HG02610 (cell line): ENCODE results near the gene LUZP1.

Experiments used
- ATAC-seq: cut with Tn5 transposase; IDR thresholded peaks from one replicate; pipeline ENCODE4 v1.9.1; 2021; ENCODE audit warnings: mild to moderate bottlenecking, moderate library complexity; ENCODE audit not compliant: unreplicated experiment

Gene LUZP1

DNA sequence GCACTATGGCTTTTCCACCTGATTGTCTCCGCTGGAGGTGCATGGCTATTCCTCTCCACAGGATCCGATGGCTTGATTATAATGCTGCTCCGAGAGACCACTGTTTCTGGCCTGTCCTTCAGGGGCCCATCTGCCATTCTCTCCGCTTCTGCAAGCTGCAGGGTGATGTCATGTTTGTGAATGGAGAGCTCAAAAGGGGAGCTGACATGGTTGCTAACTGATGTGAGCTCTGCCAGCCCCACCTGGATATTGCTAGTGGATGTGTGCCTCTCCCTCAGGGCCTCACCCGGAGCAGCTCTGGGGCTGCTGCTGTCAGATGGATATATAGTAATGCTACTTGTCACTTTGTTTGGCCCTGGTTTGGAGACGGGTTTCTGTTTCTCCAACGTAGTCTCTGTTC is 77.1 kb downstream of the LUZP1 start:
- no peak for ATAC-seq

DNA sequence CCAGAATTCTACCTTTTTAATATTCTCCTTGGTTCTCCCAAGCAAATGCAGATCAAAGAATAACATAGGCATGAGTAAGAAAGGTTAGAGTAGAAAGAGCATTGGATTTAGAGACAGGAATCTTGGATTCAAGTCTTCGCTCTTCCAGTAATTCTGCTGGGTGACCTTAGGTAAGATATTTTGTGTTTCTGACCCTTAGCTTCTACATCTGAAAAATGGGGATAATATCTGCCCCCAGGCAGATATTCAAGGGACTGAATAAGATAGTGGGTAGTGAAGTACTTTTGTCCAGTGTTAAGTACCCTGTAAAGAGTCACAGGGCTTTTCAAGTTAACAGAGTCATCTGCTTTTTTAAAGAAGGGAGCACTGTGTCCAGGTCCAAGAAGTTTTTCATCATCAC is 78.6 kb downstream of the LUZP1 start:
- ATAC-seq: no peak

DNA sequence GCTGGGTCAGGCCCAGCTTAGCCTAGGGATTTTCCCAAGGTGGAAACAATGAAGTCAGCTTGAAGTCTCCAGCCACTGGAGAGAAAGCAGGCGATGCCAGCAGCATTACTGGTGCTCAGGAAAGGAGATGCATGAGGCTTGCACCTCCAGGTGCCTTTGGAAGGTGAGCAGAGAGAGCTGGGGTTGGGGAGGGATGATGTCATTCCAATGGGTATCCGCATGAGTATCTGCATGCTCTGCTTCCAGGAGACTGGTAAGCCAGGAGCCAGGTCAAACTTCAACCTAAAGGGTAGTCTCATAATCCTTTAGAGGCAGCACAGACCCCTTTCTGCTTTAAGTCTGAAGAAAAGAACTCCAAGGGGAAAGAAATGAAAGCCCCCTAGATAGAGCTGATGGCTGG is 80.6 kb downstream of the LUZP1 start:
- no peak for ATAC-seq

DNA sequence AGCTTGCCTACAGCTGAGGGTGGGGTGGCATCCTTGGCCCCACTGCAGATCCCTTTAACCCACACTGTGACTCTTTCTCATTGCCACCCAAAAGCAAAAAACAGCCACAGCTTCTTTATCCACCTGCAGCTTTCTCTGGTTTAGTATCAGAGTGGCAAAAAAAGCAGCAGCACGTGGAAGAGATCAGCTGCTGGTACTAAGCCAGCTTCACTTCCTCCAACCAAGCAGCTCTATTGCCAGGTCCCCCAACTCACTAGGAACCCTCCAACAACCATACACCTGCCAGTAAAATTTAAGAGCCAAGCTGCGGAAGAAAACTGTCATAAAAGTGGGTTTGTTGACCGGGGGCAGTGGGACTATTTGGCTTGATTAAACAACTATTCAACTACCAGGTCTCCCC is 83.0 kb downstream of the LUZP1 start:
- no peak for ATAC-seq

DNA sequence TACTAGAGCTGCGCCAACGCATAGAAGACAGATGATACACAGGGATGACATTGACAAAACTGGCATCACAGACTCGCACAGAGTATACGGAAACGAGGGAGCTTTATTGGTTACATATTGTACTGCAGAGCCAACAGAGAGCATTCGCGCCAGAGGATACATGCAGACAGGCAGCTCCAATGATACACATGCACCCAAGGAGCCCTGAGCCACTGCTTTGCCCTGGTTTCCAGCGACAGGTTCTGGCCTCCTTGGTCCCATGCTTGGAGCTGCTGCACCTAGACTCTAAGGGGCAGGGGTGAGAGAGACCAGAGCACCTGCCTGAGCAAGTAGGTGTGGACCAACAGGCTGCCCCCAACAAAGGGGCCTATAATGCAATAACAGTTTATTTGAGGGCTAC is 83.8 kb downstream of the LUZP1 start:
- ATAC-seq: no peak

DNA sequence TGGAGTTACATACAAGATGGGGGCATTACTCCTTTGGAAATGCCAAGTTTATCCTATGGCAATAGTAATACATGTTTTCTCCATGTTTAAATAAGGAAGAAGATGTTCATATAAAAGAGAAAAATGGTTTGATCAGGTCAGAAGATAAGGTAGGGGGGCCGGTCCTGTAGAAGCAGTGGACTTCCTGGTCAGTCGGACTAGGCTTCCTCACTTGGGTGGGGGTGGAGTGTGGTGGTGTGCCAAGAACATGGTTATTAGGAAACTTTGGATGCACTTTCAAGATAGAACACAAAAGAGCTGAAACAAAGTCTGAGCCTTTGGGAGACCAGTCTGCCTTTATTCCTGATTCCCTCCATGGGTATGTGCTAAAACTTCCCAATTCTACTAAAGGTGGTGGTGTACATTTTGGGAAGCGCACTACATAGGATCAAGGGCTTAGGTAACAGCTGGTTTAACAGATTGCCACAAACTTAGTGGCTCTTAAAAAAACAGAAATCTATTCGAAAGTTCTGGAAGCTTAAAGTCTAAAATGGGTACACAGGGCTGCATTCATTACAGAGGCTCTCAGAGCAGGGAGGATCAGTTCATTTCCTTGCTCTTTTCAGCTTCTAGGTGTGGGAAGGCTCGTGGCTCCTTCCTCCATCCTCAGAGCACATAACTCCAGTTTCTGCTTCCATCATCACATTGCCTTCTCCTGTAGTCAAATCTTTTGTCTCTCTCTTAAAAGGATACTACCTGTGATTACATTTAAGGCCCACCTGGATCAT is 84.8 kb downstream of the LUZP1 start:
- ATAC-seq: no peak

DNA sequence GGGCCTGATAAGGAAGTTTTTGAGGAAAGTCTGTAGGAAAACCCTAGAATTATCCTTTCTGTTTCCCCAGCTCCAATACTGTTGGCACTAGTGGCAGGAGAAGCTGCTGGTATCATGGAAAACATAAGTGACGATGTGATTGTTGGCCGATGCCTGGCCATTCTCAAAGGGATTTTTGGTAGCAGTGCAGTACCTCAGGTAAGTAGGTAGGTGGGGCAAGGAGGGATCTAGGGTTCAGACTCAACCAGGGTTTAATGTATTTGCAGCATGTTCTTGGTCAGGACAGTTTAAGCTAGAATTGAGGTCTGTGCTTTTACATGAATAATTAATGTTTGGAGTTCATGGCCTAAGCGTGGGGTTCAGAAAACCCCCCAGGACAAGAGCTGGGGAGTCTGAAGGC is 87.3 kb downstream of the LUZP1 start:
- ATAC-seq: no peak

DNA sequence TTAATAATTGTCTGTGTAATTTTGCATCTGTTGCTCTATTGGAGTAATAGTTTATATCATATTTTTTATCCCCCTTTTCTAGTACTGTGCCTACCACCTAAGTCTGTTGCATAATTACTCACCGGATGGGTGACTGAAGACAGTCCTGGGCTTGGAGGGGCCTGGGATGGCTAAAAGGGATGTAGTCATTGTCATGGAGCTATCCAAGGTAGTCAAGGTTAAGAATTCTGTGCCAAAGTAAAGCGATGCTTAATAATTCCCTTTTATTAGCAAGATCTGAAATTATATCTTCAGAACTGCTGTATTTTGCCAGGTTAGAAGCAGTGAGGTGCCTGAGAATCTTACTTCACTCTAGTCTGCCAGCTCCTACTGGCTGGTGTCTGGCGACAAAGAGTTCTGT is 87.8 kb downstream of the LUZP1 start:
- ATAC-seq: no peak

DNA sequence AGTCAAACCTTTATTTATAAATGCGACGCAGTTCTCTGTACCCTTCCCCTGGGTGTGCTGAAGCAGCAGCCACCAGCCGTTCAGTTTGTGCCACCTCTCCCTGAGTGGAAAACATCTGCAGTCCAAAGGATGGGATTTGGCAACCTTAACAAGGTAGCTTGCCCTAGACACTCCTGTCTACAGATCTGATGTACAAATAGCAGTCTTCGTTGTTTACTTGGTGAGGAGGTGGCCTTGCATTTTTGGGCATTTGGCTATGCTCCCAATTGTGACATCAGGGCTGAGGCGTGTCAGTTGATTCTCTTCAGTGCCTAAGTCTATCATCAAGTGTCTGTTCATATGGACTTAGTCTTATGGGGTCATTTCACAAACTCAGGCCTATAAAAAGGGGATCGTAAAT is 89.6 kb downstream of the LUZP1 start:
- no peak for ATAC-seq

DNA sequence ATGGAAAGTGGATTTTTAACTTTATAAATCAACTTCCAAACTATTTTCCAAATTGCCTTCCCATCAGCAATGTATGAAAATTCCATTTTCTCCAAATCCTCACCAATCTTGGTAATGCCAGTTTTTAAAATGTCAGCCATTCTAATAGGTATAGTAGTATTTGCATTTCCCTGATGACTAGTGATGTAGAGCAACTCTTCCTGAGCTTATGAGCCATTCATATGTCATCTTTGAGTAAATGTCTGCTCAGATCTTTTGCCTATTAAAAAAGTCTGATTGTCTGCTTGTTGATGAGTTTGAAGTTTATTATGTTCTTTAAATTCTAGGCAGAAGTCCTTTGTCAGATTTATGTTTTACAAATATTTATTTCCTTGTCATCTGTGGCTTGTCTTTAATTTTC is 94.6 kb downstream of the LUZP1 start:
- ATAC-seq: no peak

DNA sequence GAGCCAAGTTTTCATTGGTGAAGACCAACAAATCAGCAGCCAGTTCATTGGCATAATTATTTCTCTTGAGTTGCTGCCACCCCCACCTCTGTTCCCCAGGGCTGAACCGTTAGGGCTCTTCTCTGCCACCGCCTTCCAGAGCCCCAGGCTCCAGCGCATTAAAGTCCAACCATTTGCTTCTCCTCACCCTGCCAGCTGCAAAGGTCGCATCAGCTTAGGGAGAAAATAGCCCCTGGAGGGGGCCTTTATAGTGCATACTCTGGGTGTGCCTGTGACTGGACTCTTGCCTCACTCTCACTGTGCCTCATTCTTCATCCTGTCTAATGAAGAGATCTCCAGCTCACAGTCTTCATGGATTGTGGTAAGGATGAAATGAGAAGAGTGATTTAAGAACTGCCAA is 99.0 kb downstream of the LUZP1 start:
- ATAC-seq: no peak

DNA sequence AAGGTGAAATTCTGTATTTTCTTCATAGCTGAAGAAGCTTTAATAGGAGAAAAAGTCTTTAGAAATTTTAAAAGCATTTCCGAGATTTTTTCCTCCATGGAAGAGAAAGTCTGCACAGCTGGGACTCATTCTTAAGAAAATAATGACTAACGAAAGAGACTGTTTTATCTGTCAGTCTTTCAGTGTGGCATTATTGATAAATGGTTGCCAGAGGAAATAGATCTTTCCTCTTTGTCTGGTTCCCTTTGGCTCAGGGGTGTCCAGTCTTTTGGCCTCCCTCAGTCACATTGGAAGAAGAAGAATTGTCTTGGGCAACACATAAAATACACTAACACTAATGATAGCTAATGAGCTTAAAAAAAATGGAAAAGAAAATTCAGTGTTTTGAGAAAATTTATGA is 99.5 kb downstream of the LUZP1 start:
- no peak for ATAC-seq

DNA sequence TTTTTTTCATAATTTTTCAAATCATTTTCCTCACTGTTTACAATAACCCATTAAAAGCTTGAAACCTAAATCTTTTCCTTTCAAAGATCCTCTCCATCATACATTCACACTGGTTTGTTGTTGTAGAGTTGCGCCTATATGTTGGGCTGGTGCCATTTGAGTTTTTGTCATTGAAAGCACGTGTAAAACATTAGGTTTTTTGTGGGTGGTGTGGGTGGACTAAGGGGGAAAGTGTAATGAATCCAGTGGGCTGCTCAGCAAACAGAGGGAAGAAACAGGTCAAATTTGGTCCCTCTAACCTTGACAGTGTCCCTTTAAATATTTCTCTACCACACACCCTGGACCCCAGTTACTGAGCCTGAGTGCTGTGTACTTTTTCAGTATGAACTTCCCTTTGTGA is 102.6 kb downstream of the LUZP1 start:
- ATAC-seq: no peak

DNA sequence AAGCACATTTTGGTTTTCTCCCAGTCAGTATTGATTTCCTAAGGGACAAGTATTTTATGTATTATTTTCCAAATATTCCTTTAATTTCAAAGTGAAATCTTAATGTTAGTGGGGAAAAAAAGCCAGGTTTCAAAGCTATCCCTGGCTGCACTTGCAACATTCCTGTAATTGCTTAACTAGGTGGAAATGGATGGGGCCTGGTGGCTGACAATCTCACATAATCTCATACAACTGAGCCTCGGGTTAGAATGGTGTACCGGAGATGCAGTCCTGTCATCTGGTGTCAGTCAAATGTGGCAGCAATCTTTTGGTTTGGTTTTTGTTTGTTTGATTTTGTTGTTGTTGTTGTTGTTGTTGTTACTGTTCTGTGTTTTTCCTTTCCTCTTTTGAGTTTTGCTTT is 103.3 kb downstream of the LUZP1 start:
- no peak for ATAC-seq

DNA sequence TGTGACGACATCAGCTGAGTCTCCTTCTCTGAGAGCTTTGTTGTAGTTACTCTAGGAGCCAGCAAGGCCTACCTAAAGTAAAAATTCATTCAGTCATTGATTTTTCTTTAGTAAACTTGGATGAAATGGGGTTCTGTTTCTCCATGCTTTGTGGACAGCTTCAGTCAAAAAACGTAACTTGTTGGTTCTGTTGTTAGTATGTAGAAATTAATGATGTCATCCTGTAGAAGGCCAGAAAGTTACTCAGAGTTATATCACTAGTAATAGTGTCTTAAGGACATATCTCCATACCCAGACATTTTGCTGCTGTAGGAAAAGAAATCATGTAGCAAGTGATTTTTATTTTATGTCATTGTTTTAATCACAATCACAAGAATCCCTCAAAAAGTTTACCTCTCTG is 106.4 kb downstream of the LUZP1 start:
- ATAC-seq: no peak

DNA sequence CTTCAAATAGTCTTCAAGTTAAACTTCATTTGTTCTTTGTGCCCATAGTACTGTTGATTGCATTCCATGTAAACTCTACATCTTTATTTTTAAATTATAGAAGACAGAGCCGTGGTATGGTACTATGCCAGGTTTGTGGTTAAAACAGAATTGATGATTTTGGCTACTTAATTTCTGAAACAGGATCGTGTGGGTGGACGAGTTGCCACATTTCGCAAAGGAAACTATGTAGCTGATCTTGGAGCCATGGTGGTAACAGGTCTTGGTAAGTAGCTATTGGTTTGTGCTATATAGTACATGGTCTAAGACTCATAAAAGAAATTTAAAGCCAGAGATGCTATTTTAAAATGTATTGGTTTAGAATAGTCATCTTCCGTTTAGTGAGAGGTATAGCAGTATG is 111.4 kb downstream of the LUZP1 start:
- ATAC-seq: no peak

DNA sequence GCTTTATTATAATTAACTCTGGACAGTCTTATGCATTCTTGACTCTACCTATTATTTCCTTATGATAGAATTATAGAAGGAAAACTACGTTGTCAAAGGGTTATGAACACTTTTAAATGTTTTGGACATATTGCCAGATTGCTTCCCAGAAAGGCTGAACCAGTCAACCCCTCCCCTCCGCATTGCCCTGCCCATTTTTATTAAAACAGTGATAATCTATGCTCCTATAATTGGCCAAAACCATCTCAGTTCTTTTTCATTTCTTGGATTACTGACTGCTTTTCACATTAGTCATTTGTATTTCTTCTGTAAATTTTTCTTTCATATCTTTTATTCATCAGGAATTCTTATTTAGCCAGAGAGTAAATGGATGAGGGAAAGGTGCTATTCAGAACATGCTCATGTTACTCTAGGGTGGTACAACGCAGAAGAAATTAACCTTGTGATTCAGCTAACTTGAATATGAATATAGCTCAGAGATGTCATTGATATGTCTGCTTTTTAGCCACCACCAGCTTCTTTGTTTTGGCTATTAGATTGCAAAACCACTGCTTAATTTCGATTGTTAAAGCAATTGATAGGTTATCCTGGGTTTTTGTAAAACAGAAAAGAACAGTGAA is 117.3 kb downstream of the LUZP1 start:
- ATAC-seq: no peak

DNA sequence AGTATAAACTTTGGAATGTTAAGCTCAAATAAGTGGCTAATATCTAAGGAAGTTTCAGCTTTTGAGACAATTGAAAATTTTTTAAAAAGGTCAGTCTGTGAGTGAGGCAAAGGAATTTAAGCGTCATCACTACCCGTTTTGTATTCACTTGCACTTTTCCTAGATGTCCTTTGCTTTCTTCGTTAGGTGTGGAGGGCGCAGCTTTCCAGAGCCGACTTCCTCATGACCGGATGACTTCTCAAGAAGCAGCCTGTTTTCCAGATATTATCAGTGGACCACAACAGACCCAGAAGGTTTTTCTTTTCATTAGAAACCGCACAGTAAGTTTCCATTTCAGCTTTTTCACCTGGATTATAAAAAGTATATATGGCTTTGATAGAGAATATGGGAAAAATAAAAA is 118.5 kb downstream of the LUZP1 start:
- no peak for ATAC-seq

DNA sequence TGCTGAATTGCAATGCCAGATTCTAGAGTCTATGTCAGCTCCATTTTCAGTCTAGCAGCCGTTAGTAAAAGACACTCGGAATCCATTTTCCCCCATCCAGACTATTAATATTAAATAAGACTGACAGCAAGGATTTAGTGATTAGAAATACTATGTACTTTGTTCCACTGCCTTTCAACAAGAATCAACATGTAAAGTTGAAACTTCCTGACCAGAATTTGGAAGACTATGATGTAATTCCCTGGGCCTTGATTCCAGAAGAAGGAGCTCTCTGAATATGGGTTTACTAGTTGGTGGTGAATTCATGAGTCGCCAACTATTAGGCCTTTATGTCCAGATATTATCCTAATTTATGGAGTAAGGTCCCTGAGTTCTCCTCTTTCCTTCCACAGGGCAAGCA is 124.6 kb downstream of the LUZP1 start:
- ATAC-seq: no peak

DNA sequence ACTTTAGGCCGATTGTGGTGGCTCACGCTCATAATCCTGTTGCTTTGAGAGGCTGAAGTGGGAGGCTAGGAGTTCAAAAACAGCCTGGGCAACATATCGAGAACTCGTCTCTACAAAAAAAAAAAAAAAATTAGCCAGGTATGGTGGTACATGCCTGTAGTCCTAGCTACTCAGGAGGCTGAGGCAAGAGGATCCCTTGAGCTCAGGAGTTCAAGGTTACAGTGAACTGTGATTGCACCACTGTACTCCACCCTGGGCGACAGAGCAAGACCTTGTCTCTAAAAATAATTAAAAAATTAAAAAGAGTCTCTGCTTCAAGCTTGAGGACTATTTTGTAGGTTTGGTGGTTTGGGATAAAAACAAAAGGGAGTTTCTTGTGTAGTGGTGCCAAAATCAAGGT is 128.1 kb downstream of the LUZP1 start:
- no peak for ATAC-seq

DNA sequence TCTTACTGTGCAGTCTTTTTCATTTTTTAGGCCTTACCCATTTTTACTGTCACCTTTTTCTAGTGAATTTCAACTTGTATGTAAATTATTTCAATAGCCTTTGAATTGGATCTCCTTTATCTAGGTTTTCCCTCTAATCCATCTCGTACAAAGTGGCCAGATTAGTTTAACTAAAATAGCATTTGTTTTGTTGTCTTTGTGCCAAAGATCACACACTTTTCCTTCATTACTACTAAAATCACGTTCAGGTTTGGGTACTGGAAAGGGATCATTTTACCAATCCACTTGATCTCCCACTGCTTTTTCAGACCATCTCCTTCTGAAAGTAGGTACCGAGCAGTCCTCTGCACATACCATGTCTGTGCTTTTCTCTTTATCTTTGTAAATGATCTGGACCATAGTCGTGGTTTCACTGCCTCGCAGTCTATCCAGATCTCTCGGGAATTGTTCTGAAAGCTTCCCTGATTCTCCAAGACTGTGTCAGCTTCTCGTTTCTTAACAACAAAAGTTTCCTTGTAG is 129.3 kb downstream of the LUZP1 start:
- no peak for ATAC-seq

DNA sequence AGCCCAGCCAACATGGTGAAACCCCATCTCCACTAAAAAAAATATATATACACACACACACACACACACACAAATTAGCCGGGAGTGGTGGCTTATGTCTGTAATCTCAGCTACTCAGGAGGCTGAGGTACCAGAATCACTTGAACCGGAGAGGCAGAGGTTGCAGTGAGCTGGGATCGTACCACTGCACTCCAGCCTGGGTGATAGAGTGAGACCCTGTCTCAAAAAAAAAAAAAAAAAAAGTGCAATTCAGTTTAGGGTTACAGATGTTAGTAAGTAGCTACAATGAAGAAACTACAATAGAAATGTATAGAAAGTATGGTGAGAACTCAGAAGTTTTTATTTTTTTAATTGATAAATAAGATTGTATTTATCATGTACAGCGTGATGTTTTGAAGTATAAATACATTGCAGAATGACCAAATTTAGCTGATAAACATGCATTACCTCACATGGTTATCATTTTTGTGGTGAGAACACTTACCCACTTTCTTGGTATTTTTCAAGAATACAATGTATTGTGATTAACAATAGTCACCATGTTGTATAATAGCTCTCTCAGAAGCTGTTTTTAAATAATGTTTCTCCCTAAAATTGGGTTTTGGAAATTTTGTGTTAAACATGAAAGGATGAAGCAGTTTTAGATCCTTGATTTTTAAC is 131.4 kb downstream of the LUZP1 start:
- ATAC-seq: no peak
